Measurements from ENCODE around the gene MLANA. TPM values are rescaled to one million over a fixed set of nuclear protein-coding genes. Genes with fewer than 3 reads are reported as not detected.

The MLANA gene
- polyA plus RNA-seq, 1 experiment, result not detected

- H3K4me3 ChIP-seq (ENCODE audit: low read depth, low read length), result no peak overlapping the region
- POLR2A ChIA-PET, result interaction anchor here (0.7 kb wide), 1 partner anchor 17 kb away, joined by 3 read pairs; no protein-coding TSS in a partner anchor
Observed at GRCh38 chr9:5872511-5872910, 18.2 kb upstream of the MLANA start.

DNA sequence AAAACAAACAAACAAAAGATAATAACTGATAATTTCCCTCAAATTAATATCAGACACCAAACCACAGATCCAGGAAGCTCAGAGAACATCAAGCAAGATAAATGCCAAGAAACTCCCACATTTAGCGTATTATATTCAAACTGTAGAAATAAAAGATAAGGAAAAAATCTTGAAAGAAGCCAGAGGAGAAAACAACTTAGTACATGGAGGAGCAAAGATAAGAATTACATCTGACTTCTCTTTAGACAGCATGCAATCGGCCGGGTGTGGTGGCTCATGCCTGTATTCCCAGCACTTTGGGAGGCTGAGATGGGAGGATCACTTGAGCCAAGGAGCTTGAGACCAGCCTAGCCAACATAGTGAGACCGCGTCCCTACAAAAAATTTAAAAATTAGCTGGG lies 17.2 kb upstream of the MLANA start:
- CTCF ChIA-PET, result interaction anchor here (2.0 kb wide), 1 partner anchor 12 kb away, joined by 10 read pairs; no protein-coding TSS in a partner anchor
- no peak overlapping the region for H3K4me3 ChIP-seq (ENCODE audit: low read depth, low read length)
- POLR2A ChIA-PET, result no interaction called here

More at GRCh38 chr9:5872511-5872910, 18.2 kb upstream of the MLANA start:
- CTCF ChIA-PET, result interaction anchor here (1.9 to 2.5 kb wide), 2 partner anchors 12 to 14 kb away, joined by 7 to 10 read pairs; no protein-coding TSS in a partner anchor
- DNase-seq (ENCODE audit: low read depth), result peak; percentile 54
- Histone ChIP-seq H3K27me3 (ENCODE audit: control insufficient read depth, insufficient read depth, low read length) (no peaks in the 10 kb centered on the region), H3K36me3 (ENCODE audit: control insufficient read depth, insufficient read depth, low read length) (no peaks in the 10 kb centered on the region)
- TF ChIP-seq CTCF (IDR thresholded peaks at IDR 0.05; ENCODE audit: insufficient read depth, low read depth, low read length), result no peak

GRCh38 chr9:5874048-5874447 lies 16.6 kb upstream of the MLANA start:
- DNase-seq (ENCODE audit: low read depth), result no peak
- ChIA-PET POLR2A (no interaction called here), CTCF (interaction anchor here (1.0 to 2.0 kb wide), 2 partner anchors 12 to 180 kb away, joined by 3 to 10 read pairs; no protein-coding TSS in a partner anchor)
- H3K4me3 ChIP-seq (ENCODE audit: low read depth, low read length), result no peak overlapping the region
- no peak for TF ChIP-seq CTCF (IDR thresholded peaks at IDR 0.05; ENCODE audit: insufficient read depth, low read depth, low read length)
- no peaks in the 10 kb centered on the region for H3K27me3 ChIP-seq (ENCODE audit: control insufficient read depth, insufficient read depth, low read length)
- no peaks in the 10 kb centered on the region for H3K36me3 ChIP-seq (ENCODE audit: control insufficient read depth, insufficient read depth, low read length)

More for the DNA sequence above, 17.2 kb upstream of the MLANA start:
- DNase-seq (ENCODE audit: low read depth), result no peak
- H3K36me3 ChIP-seq (ENCODE audit: control insufficient read depth, insufficient read depth, low read length), result no peaks in the 10 kb centered on the region
- no peak for TF ChIP-seq CTCF (IDR thresholded peaks at IDR 0.05; ENCODE audit: insufficient read depth, low read depth, low read length)
- H3K27me3 ChIP-seq (ENCODE audit: control insufficient read depth, insufficient read depth, low read length), result no peaks in the 10 kb centered on the region

DNA sequence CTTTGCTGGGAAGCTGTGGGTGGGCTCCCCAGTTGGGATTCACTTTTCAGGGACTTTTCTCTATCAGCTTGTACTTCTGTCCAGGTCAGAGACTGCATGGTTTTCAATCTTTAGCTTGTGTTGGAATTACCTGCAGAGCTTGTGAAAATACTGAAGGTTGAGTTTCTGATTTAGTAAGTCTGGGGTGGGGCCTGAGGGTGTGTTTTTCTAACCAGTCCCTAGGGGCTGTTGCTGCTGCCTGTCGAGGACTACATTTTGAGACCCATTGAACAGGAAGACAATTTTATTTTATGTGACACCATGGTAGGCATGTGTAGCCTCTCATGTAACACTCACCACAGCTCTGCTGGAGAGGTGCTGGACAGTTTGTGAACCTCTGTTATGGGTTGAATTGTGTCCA lies 14.7 kb upstream of the MLANA start:
- no peaks in the 10 kb centered on the region for H3K36me3 ChIP-seq (ENCODE audit: control insufficient read depth, insufficient read depth, low read length)
- POLR2A ChIA-PET, result no interaction called here
- H3K4me3 ChIP-seq (ENCODE audit: low read depth, low read length), result no peak overlapping the region
- no peak for TF ChIP-seq CTCF (IDR thresholded peaks at IDR 0.05; ENCODE audit: insufficient read depth, low read depth, low read length)
- no peaks in the 10 kb centered on the region for H3K27me3 ChIP-seq (ENCODE audit: control insufficient read depth, insufficient read depth, low read length)
- no peak for DNase-seq (ENCODE audit: low read depth)
- CTCF ChIA-PET, result interaction anchor here (1.4 kb wide), 1 partner anchor 10 kb away, joined by 4 read pairs; no protein-coding TSS in a partner anchor

- CTCF ChIA-PET, result interaction anchor here (1.0 kb wide), 1 partner anchor 9 kb away, joined by 3 read pairs; no protein-coding TSS in a partner anchor
- H3K4me3 ChIP-seq (ENCODE audit: low read depth, low read length), result no peak overlapping the region
- H3K36me3 ChIP-seq (ENCODE audit: control insufficient read depth, insufficient read depth, low read length), result no peaks in the 10 kb centered on the region
- TF ChIP-seq CTCF (IDR thresholded peaks at IDR 0.05; ENCODE audit: insufficient read depth, low read depth, low read length), result no peak
- POLR2A ChIA-PET, result no interaction called here
- no peaks in the 10 kb centered on the region for H3K27me3 ChIP-seq (ENCODE audit: control insufficient read depth, insufficient read depth, low read length)
- DNase-seq (ENCODE audit: low read depth), result no peak
Observed at GRCh38 chr9:5876711-5877110, 14.0 kb upstream of the MLANA start.

Measured in BJ (cell line).